SH-SY5Y (cell line): Measurements from ENCODE around the gene ELOB.

Source experiments
- GATA2 ChIP-seq: IDR thresholded peaks from 2 replicates; pipeline ENCODE4 v1.6.1; 2011; ENCODE audit warnings: mild to moderate bottlenecking, low read depth, low read length
- GATA3 ChIP-seq: IDR thresholded peaks from 2 replicates; pipeline ENCODE4 v1.6.1; 2011; ENCODE audit warnings: low read depth, mild to moderate bottlenecking, low read length, moderate library complexity

DNA sequence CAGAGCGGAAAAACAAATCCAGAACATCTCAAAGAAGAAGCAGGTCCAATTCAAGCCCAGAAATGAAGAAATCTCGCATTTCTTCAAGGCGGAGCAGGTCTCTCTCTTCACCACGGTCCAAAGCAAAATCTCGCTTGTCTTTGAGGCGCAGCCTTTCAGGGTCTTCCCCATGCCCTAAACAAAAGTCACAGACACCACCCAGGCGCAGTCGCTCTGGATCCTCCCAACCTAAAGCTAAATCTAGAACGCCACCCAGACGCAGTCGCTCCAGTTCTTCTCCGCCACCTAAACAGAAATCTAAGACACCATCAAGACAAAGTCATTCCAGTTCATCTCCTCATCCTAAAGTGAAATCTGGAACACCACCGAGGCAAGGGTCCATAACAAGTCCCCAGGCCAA lies 14.4 kb downstream of the ELOB start:
- no peak for TF ChIP-seq GATA2
- TF ChIP-seq GATA3: no peak
